Measurements from ENCODE around the gene VPS52. TPM values are rescaled to one million over a fixed set of nuclear protein-coding genes. Genes with fewer than 3 reads are reported as not detected.

Gene VPS52
- total RNA-seq, 2 donors from 2014 or later: 37.1 to 40.5 TPM

- no peak overlapping the region for H3K4me3 ChIP-seq
- intact Hi-C loops (cut with DNase I): no loop called here
- DNase-seq (no peak), ATAC-seq (no peak)
- H3K36me3 ChIP-seq (replicated peaks in 1 of 2; ENCODE audit: insufficient read depth in 1 of 2, low read depth in 2 of 2): peaks cover 0 to 13% of the 10 kb centered on the region in 2 donors
- WGBS, 2 donors: 49 to 58% methylated on average over 12 to 14 of the region's 14 CpGs
- H3K9me3 ChIP-seq: no peaks in the 10 kb centered on the region
- peak in 2 of 3 donors; percentile 14 to 16 for TF ChIP-seq POLR2A (IDR thresholded peaks at IDR 0.05)
- no peak for TF ChIP-seq CTCF (IDR thresholded peaks at IDR 0.05)
- no peaks in the 10 kb centered on the region for H3K27me3 ChIP-seq
- H3K4me1 ChIP-seq: peaks cover 67% of the 10 kb centered on the region
- no peak overlapping the region for H3K27ac ChIP-seq
These were observed 2.5 kb upstream of the VPS52 start for GRCh38 chr6:33273924-33274902.

GRCh38 chr6:33273129-33273923, 1.6 kb upstream of the VPS52 start:
- peaks cover 0 to 17% of the 10 kb centered on the region in 2 donors for H3K36me3 ChIP-seq (replicated peaks in 1 of 2; ENCODE audit: insufficient read depth in 1 of 2, low read depth in 2 of 2)
- 52 to 53% methylated on average over 11 of the region's 11 CpGs for WGBS, 2 donors
- ATAC-seq: no peak
- H3K27ac ChIP-seq: peak overlapping the region in 3 of 4 donors; percentile 79 to 95 (median 91)
- intact Hi-C loops (cut with DNase I): no loop called here
- H3K27me3 ChIP-seq: no peaks in the 10 kb centered on the region
- H3K4me1 ChIP-seq: peaks cover 67% of the 10 kb centered on the region
- TF ChIP-seq POLR2A (IDR thresholded peaks at IDR 0.05) (no peak), CTCF (IDR thresholded peaks at IDR 0.05) (no peak)
- no peak for DNase-seq
- H3K9me3 ChIP-seq: no peaks in the 10 kb centered on the region
- no peak overlapping the region for H3K4me3 ChIP-seq

- WGBS, 2 donors: 4 to 14% methylated on average over 14 to 22 of the region's 22 CpGs
- H3K36me3 ChIP-seq (replicated peaks in 1 of 2; ENCODE audit: insufficient read depth in 1 of 2, low read depth in 2 of 2): peaks cover 0 to 24% of the 10 kb centered on the region in 2 donors
- no peaks in the 10 kb centered on the region for H3K9me3 ChIP-seq
- ATAC-seq: peak; percentile 6
- intact Hi-C loops (cut with DNase I): no loop called here
- H3K27me3 ChIP-seq: no peaks in the 10 kb centered on the region
- H3K4me3 ChIP-seq: peak overlapping the region; percentile 38 to 76
- DNase-seq: no peak
- H3K27ac ChIP-seq: peak overlapping the region; percentile 79 to 95 (median 87)
- peaks cover 61% of the 10 kb centered on the region for H3K4me1 ChIP-seq
- TF ChIP-seq POLR2A (IDR thresholded peaks at IDR 0.05) (peak in 1 of 3 donors; percentile 17), CTCF (IDR thresholded peaks at IDR 0.05) (no peak)
These were observed 826 bp upstream of the VPS52 start for GRCh38 chr6:33272275-33273128.

- Histone ChIP-seq H3K4me1 (peaks cover 51% of the 10 kb centered on the region), H3K36me3 (replicated peaks in 1 of 2; ENCODE audit: insufficient read depth in 1 of 2, low read depth in 2 of 2) (peaks cover 0 to 34% of the 10 kb centered on the region in 2 donors), H3K27me3 (no peaks in the 10 kb centered on the region), H3K9me3 (no peaks in the 10 kb centered on the region), H3K4me3 (peak overlapping the region; percentile 24 to 76), H3K27ac (peak overlapping the region; percentile 79 to 95 (median 87))
- no peak for ATAC-seq
- DNase-seq: no peak
- intact Hi-C loops (cut with DNase I): no loop called here
- 2% methylated on average over 7 of the region's 7 CpGs for WGBS, 2 donors
- TF ChIP-seq CTCF (IDR thresholded peaks at IDR 0.05) (no peak), POLR2A (IDR thresholded peaks at IDR 0.05) (no peak)
These were observed 584 bp downstream of the VPS52 start for GRCh38 chr6:33271117-33271467.

Measured in body of pancreas (tissue), 4 donors.